Adrenal gland (tissue), 12 donors: ENCODE measurements around the gene SH3PXD2B. TPM values are rescaled to one million over a fixed set of nuclear protein-coding genes. Genes with fewer than 3 reads are reported as not detected.

Experiments used
- DNase-seq, 7 donors: peaks; one replicate each; pipeline ENCODE4 v3.0.0-alpha.2; 2019 to 2020
- H3K27ac ChIP-seq, 5 donors: fragments of 200-600 bp; sonication (generic) in 4 of 5; 1 replicate in 3 of 5; 2 replicates in 2 of 5; pipeline versions ENCODE4 v1.5.1 to v1.8.0; 2016 to 2020; ENCODE audit warnings: mild to moderate bottlenecking in 1 of 5
- H3K27me3 ChIP-seq: fragments of 200-600 bp; 2 replicates; pipeline ENCODE4 v1.8.0; 2021
- H3K36me3 ChIP-seq, 2 donors: fragments of 200-600 bp; replicated peaks in 1 of 2; 1 replicate in 1 of 2; 2 replicates in 1 of 2; pipeline versions ENCODE4 v1.5.1 to v1.8.0; 2018 to 2022
- H3K4me1 ChIP-seq, 2 donors: fragments of 200-600 bp; replicated peaks in 1 of 2; 1 replicate in 1 of 2; 2 replicates in 1 of 2; pipeline versions ENCODE4 v1.5.1 to v1.8.0; 2018 to 2021
- H3K4me3 ChIP-seq, 4 donors: fragments of 200-600 bp; sonication (generic) in 3 of 4; one replicate each; pipeline ENCODE4 v1.5.1; 2016 to 2018
- H3K9me3 ChIP-seq, 3 donors: fragments of 200-600 bp; sonication (generic) in 1 of 3; replicated peaks in 1 of 3; 1 replicate in 2 of 3; 2 replicates in 1 of 3; pipeline versions ENCODE4 v1.5.1 to v1.8.0; 2016 to 2021
- CTCF ChIP-seq, 6 experiments: fragments of 450-650 bp in 4 of 6; fragments of 200-600 bp in 2 of 6; sonication (generic) in 1 of 6; IDR thresholded peaks; 1 replicate in 5 of 6; 2 replicates in 1 of 6; pipeline versions ENCODE4 v1.5.1 to v1.8.0; 2016 to 2021; ENCODE audit warnings: antibody characterized with exemption in 6 of 6, mild to moderate bottlenecking in 2 of 6, moderate library complexity in 1 of 6
- POLR2A ChIP-seq, 2 donors: fragments of 450-650 bp; IDR thresholded peaks; one replicate each; pipeline ENCODE4 v1.6.1; 2017; ENCODE audit warnings: antibody characterized with exemption in 2 of 2, mild to moderate bottlenecking in 2 of 2, moderate library complexity in 1 of 2
- WGBS, 4 donors: extraction: QIAGEN DNeasy Blood & Tissue Kit in 2 of 4; methylation state at CpG; one replicate each; pipeline versions ENCODE4 v1.1.5 to v1.1.7; 2013 to 2017; 5-methylcytosine and 5-hydroxymethylcytosine counted together
- intact Hi-C, 2 donors: fragments of 100-400 bp; cut with DNase I; formaldehyde crosslinking; loops; one replicate each; pipeline versions ENCODE4 v1.14.1 to v1.15.0; 2022 to 2023
- polyA plus RNA-seq, 3 donors: library from polyadenylated mRNA; stranded (reverse); fragments of 200-250 nt in 2 of 3; fragments of 350-450 nt in 1 of 3; fragmentation: Illumina TruSeq in 1 of 3; extraction: RNeasy Lipid Tissue Mini Kit (QIAGEN cat#74804) in 1 of 3; gene quantifications; one replicate each; pipeline ENCODE4 v1.2.3, GENCODE V29; 2013 to 2014
- total RNA-seq, 9 donors: library from RNA; depleted of rRNA in 4 of 9; stranded (reverse); fragments of >200 nt in 4 of 9; fragments of 120-200 nt in 1 of 9; fragmentation: NEBNext Ultra II Directional in 1 of 9; extraction: Animal tissue kit (Norgen Biotek cat#: 25700) in 1 of 9; gene quantifications; one replicate each; pipeline versions ENCODE4 v1.1.0 to v1.2.4, GENCODE V29; 2013 to 2023
- donor health status: healthy with polysubstance abuse.
- donor health status: Bipolar disorder and iron deficiency.
- donor health status: DM: yes; HTN: yes; CAD: no.
- donor health status: DM: no; HTN: no; CAD: no.
- donor health status: DM: no; HTN: no; CAD: no.
- donor health status: DM: yes; HTN: yes; CAD: no.

The SH3PXD2B gene
- total and polyA plus RNA-seq, 12 donors: 15.2 to 111 (median 51.5) TPM

- 87 to 90% (median 88%) methylated on average over 11 of the region's 11 CpGs for WGBS, 4 donors
These were observed 138.5 kb downstream of the SH3PXD2B start for GRCh38 chr5:172315587-172316493.

GRCh38 chr5:172313915-172314314 is 140.4 kb downstream of the SH3PXD2B start:
- peak in 1 of 7 donors; percentile 28 for DNase-seq
- Histone ChIP-seq H3K27me3 (no peaks in the 10 kb centered on the region), H3K4me3 (no peak overlapping the region), H3K27ac (no peak overlapping the region), H3K36me3 (no peaks in the 10 kb centered on the region), H3K4me1 (peaks cover 0 to 9% of the 10 kb centered on the region in 2 donors), H3K9me3 (no peaks in the 10 kb centered on the region)
- intact Hi-C loops: no loop called here
- TF ChIP-seq POLR2A (IDR thresholded peaks at IDR 0.05) (no peak), CTCF (IDR thresholded peaks at IDR 0.05) (no peak)
- 86 to 92% (median 88%) methylated on average over 4 of the region's 4 CpGs for WGBS, 4 donors

More at GRCh38 chr5:172315587-172316493, 138.5 kb downstream of the SH3PXD2B start:
- TF ChIP-seq POLR2A (IDR thresholded peaks at IDR 0.05): no peak
- no peak for TF ChIP-seq CTCF (IDR thresholded peaks at IDR 0.05)
- Histone ChIP-seq H3K4me3 (no peak overlapping the region), H3K9me3 (no peaks in the 10 kb centered on the region), H3K4me1 (peaks cover 0 to 9% of the 10 kb centered on the region in 2 donors), H3K27me3 (no peaks in the 10 kb centered on the region), H3K27ac (peak overlapping the region in 1 of 5 donors; percentile 30), H3K36me3 (no peaks in the 10 kb centered on the region)
- DNase-seq: peak in 1 of 7 donors; percentile 3
- intact Hi-C loops: no loop called here

- Histone ChIP-seq H3K4me1 (peaks cover 0 to 9% of the 10 kb centered on the region in 2 donors), H3K4me3 (no peak overlapping the region), H3K9me3 (no peaks in the 10 kb centered on the region), H3K36me3 (no peaks in the 10 kb centered on the region), H3K27me3 (no peaks in the 10 kb centered on the region), H3K27ac (no peak overlapping the region)
- intact Hi-C loops: no loop called here
- peak in 1 of 7 donors; percentile 13 for DNase-seq
- WGBS, 4 donors: 66 to 85% (median 78%) methylated on average over 1 of the region's 1 CpG
- TF ChIP-seq CTCF (IDR thresholded peaks at IDR 0.05) (no peak), POLR2A (IDR thresholded peaks at IDR 0.05) (no peak)
These were observed 142.0 kb downstream of the SH3PXD2B start for GRCh38 chr5:172312286-172312685.

- H3K9me3 ChIP-seq: no peaks in the 10 kb centered on the region
- H3K27me3 ChIP-seq: no peaks in the 10 kb centered on the region
- intact Hi-C loops: no loop called here
- no peaks in the 10 kb centered on the region for H3K36me3 ChIP-seq
- TF ChIP-seq POLR2A (IDR thresholded peaks at IDR 0.05): no peak
- TF ChIP-seq CTCF (IDR thresholded peaks at IDR 0.05): no peak
- WGBS, 4 donors: 81 to 91% (median 86%) methylated on average over 4 of the region's 4 CpGs
- peak in 1 of 7 donors; percentile 50 for DNase-seq
- H3K4me3 ChIP-seq: no peak overlapping the region
- no peak overlapping the region for H3K27ac ChIP-seq
- peaks cover 0 to 9% of the 10 kb centered on the region in 2 donors for H3K4me1 ChIP-seq
These were observed 142.7 kb downstream of the SH3PXD2B start for GRCh38 chr5:172311605-172312004.
